HG02610 (cell line): ENCODE measurements around the gene APP.
"Not testable (repeated sequence)": the region's sequence is repeated elsewhere in the genome, so short reads cannot be mapped to it uniquely, and the experiment has no call there.

ENCODE experiments used
- ATAC-seq: cut with Tn5 transposase; IDR thresholded peaks from one replicate; pipeline ENCODE4 v1.9.1; 2021; ENCODE audit warnings: mild to moderate bottlenecking, moderate library complexity; ENCODE audit not compliant: unreplicated experiment

The APP gene

GRCh38 chr21:25953659-25954058, 216.9 kb downstream of the APP start:
- no peak for ATAC-seq

GRCh38 chr21:25953196-25953595, 217.4 kb downstream of the APP start:
- ATAC-seq, result no peak

- ATAC-seq, result no peak
Observed at GRCh38 chr21:25952306-25952705, 218.3 kb downstream of the APP start.

GRCh38 chr21:25949701-25950100, 220.9 kb downstream of the APP start:
- ATAC-seq, result no peak

- ATAC-seq, result no peak
Observed at GRCh38 chr21:25944672-25945213, 225.8 kb downstream of the APP start.

- ATAC-seq, result no peak
Observed at GRCh38 chr21:25944082-25944481, 226.5 kb downstream of the APP start.

- no peak for ATAC-seq
Observed at GRCh38 chr21:25942135-25942534, 228.4 kb downstream of the APP start.

GRCh38 chr21:25939396-25939761, 231.2 kb downstream of the APP start:
- ATAC-seq, result no peak

- ATAC-seq, result no peak
Observed at GRCh38 chr21:25938658-25939395, 231.7 kb downstream of the APP start.

- no peak for ATAC-seq
Observed at GRCh38 chr21:25936776-25937175, 233.8 kb downstream of the APP start.

- peak; percentile 83 for ATAC-seq
Observed at GRCh38 chr21:25934771-25935224, 235.8 kb downstream of the APP start.

- no peak for ATAC-seq
Observed at GRCh38 chr21:25934130-25934529, 236.4 kb downstream of the APP start.

GRCh38 chr21:25931765-25932164, 238.8 kb downstream of the APP start:
- no peak for ATAC-seq

GRCh38 chr21:25929856-25930520, 240.6 kb downstream of the APP start:
- no peak for ATAC-seq

GRCh38 chr21:25927195-25927880, 243.2 kb downstream of the APP start:
- ATAC-seq, result no peak

GRCh38 chr21:25925936-25926335, 244.6 kb downstream of the APP start:
- ATAC-seq, result no peak

GRCh38 chr21:25925064-25925800, 245.3 kb downstream of the APP start:
- ATAC-seq, result no peak

- not testable (repeated sequence) for ATAC-seq
Observed at GRCh38 chr21:25918152-25918551, 252.4 kb downstream of the APP start.

GRCh38 chr21:25916226-25916625, 254.3 kb downstream of the APP start:
- ATAC-seq, result no peak

GRCh38 chr21:25913479-25913878, 257.1 kb downstream of the APP start:
- peak; percentile 86 for ATAC-seq

GRCh38 chr21:25912402-25912746, 258.2 kb downstream of the APP start:
- no peak for ATAC-seq
